HepG2 (cell line): Measurements from ENCODE around the gene AGAP3. TPM values are rescaled to one million over a fixed set of nuclear protein-coding genes. Genes with fewer than 3 reads are reported as not detected.

Experiments
- ATAC-seq: fragments of 200-7000 bp; cut with Tn5 transposase; 3 replicates; pipeline ENCODE4 v1.9.1; 2020; ENCODE audit warnings: mild to moderate bottlenecking, moderate library complexity
- BruUV-seq: library from RNA; stranded (reverse); fragments of 400-500 nt; replicated peaks from 2 replicates; lab custom pipeline; 2021; lab: Mats Ljungman, UMichigan
- CTCF ChIA-PET: fragments of 300-600 bp; formaldehyde crosslinking; extraction: SDS; loops from one replicate; lab custom pipeline; 2021; ENCODE audit warnings: low total read pairs, inconsistent platforms, low intra/inter-chr PET ratio; lab: Yijun Ruan, JAX
- POLR2A ChIA-PET: fragments of 350-600 bp; sonication (Branson Sonifier 250); formaldehyde crosslinking; loops from one replicate; lab custom pipeline; 2020; ENCODE audit warnings: antibody characterized with exemption, inconsistent platforms; lab: Yijun Ruan, JAX
- DNase-seq: peaks from one replicate; pipeline ENCODE4 v3.0.0-alpha.2; 2015; ENCODE audit warnings: low spot score
- FAIRE-seq: peaks from 3 replicates; lab custom pipeline; 2011; peaks lifted over from hg19 to GRCh38; lab: Jason Lieb, UNC
- H2AFZ ChIP-seq: one replicate; pipeline ENCODE4 v1.6.1; 2011; ENCODE audit warnings: low read length, inconsistent platforms
- H3K27ac ChIP-seq: fragments of 300-600 bp; 3 replicates; pipeline ENCODE4 v1.8.0; 2011; ENCODE audit warnings: mixed run types, mild to moderate bottlenecking, mixed read lengths, low read length, inconsistent platforms; ENCODE audit not compliant: insufficient read depth; ENCODE audit errors: extremely low read length
- H3K27me3 ChIP-seq, 2 experiments: fragments of 200-600 bp in 1 of 2; 2 replicates in 1 of 2; 3 replicates in 1 of 2; pipeline versions ENCODE4 v1.6.0 to v1.8.0; 2011; ENCODE audit warnings: low read length in 2 of 2, mild to moderate bottlenecking in 2 of 2, moderate library complexity in 2 of 2, inconsistent platforms in 1 of 2; ENCODE audit not compliant: insufficient read depth in 2 of 2, control insufficient read depth in 1 of 2
- H3K36me3 ChIP-seq, 2 experiments: fragments of 200-600 bp in 1 of 2; replicated peaks in 1 of 2; 2 replicates in 1 of 2; 3 replicates in 1 of 2; pipeline versions ENCODE4 v1.5.1 to v1.8.0; 2011; ENCODE audit warnings: low read length in 2 of 2, inconsistent platforms in 1 of 2; ENCODE audit not compliant: insufficient read depth in 2 of 2, control insufficient read depth in 1 of 2
- H3K4me1 ChIP-seq: 2 replicates; pipeline ENCODE4 v1.5.1; 2012; ENCODE audit warnings: low read length, inconsistent platforms; ENCODE audit not compliant: insufficient read depth
- H3K4me2 ChIP-seq: 2 replicates; pipeline ENCODE4 v1.6.0; 2011; ENCODE audit warnings: low read depth, low read length, inconsistent platforms
- H3K4me3 ChIP-seq, 3 experiments: fragments of 200-600 bp in 1 of 3; sonication (generic), shearing (Covaris generic) in 1 of 3; replicated peaks in 1 of 3; 2 replicates each; pipeline ENCODE4 v1.5.1; 2011 to 2016; ENCODE audit warnings: low read length in 3 of 3, inconsistent platforms in 2 of 3, low read depth in 2 of 3, mild to moderate bottlenecking in 2 of 3, control low read depth in 1 of 3, mixed read lengths in 1 of 3; ENCODE audit not compliant: insufficient read depth in 1 of 3
- H3K79me2 ChIP-seq: one replicate; pipeline ENCODE4 v1.6.1; 2011; ENCODE audit warnings: low read length, inconsistent platforms; ENCODE audit not compliant: insufficient read depth
- H3K9ac ChIP-seq: 2 replicates; pipeline ENCODE4 v1.6.0; 2011; ENCODE audit warnings: mild to moderate bottlenecking, low read depth, low read length, inconsistent platforms; ENCODE audit not compliant: insufficient read depth
- H3K9me3 ChIP-seq: 2 replicates; pipeline ENCODE4 v1.5.1; 2012; ENCODE audit warnings: mild to moderate bottlenecking, low read length
- H4K20me1 ChIP-seq: 2 replicates; pipeline ENCODE4 v1.6.0; 2011; ENCODE audit warnings: inconsistent platforms, mild to moderate bottlenecking, low read length, moderate library complexity; ENCODE audit not compliant: insufficient read depth
- ARID2 ChIP-seq: sonication (generic); formaldehyde crosslinking; IDR thresholded peaks from 2 replicates; pipeline ENCODE4 v1.8.1; 2022; ENCODE audit warnings: mild to moderate bottlenecking, missing genetic modification reagents, borderline replicate concordance
- BRD4 ChIP-seq: sonication (generic); formaldehyde crosslinking; IDR thresholded peaks from 2 replicates; pipeline ENCODE4 v1.4.0; 2020; ENCODE audit warnings: missing genetic modification reagents
- CCDC6 ChIP-seq: sonication (generic); formaldehyde crosslinking; IDR thresholded peaks from 2 replicates; pipeline ENCODE4 v1.8.1; 2022; ENCODE audit warnings: mild to moderate bottlenecking, missing genetic modification reagents, moderate library complexity
- CTCF ChIP-seq: sonication (generic); formaldehyde crosslinking; IDR thresholded peaks from 2 replicates; pipeline ENCODE4 v1.5.0; 2020; ENCODE audit warnings: mild to moderate bottlenecking, missing genetic modification reagents, moderate library complexity
- NCOA1 ChIP-seq: sonication (generic); formaldehyde crosslinking; IDR thresholded peaks from 2 replicates; pipeline ENCODE4 v1.9.0; 2021; ENCODE audit warnings: missing genetic modification reagents
- PLSCR1 ChIP-seq: sonication (generic); formaldehyde crosslinking; IDR thresholded peaks from 2 replicates; pipeline ENCODE4 v1.5.0; 2020; ENCODE audit warnings: missing genetic modification reagents, mild to moderate bottlenecking, borderline replicate concordance
- THAP7 ChIP-seq: sonication (generic); formaldehyde crosslinking; IDR thresholded peaks from 2 replicates; pipeline ENCODE4 v1.8.1; 2023; ENCODE audit warnings: mild to moderate bottlenecking, missing genetic modification reagents
- TSC22D2 ChIP-seq: sonication (generic); formaldehyde crosslinking; IDR thresholded peaks from 2 replicates; pipeline ENCODE4 v1.5.1; 2020; ENCODE audit warnings: missing genetic modification reagents, mild to moderate bottlenecking, borderline replicate concordance
- YEATS2 ChIP-seq: sonication (generic); formaldehyde crosslinking; IDR thresholded peaks from 2 replicates; pipeline ENCODE4 v1.4.0; 2020; ENCODE audit warnings: missing genetic modification reagents, borderline replicate concordance
- YY1 ChIP-seq: IDR thresholded peaks from 2 replicates; pipeline ENCODE4 v1.6.1; 2011; ENCODE audit warnings: low read length, low read depth, moderate library complexity, mild to moderate bottlenecking; ENCODE audit not compliant: insufficient read depth, insufficient replicate concordance
- ZBTB46 ChIP-seq: sonication (generic); formaldehyde crosslinking; IDR thresholded peaks from 2 replicates; pipeline ENCODE4 v1.4.0; 2020; ENCODE audit warnings: mild to moderate bottlenecking, missing genetic modification reagents, borderline replicate concordance
- ZFP1 ChIP-seq: IDR thresholded peaks from 2 replicates; pipeline ENCODE4 v1.6.1; 2016
- ZHX1 ChIP-seq: sonication (generic); formaldehyde crosslinking; IDR thresholded peaks from 2 replicates; pipeline ENCODE4 v1.8.1; 2022; ENCODE audit warnings: low read depth, mild to moderate bottlenecking, missing genetic modification reagents
- ZNF570 ChIP-seq: sonication (generic); formaldehyde crosslinking; IDR thresholded peaks from 2 replicates; pipeline ENCODE4 v1.4.0; 2020; ENCODE audit warnings: mild to moderate bottlenecking, missing genetic modification reagents, borderline replicate concordance
- ZNF761 ChIP-seq: sonication (generic); formaldehyde crosslinking; conservative IDR thresholded peaks from 2 replicates; pipeline ENCODE4 v1.4.0; 2020; ENCODE audit warnings: mild to moderate bottlenecking, missing genetic modification reagents
- WGBS: methylation state at CpG from one replicate; pipeline ENCODE4 v1.1.6; 2017; ENCODE audit warnings: low lambda C conversion rate; 5-methylcytosine and 5-hydroxymethylcytosine counted together
- in situ Hi-C: cut with HindIII; loops from 2 replicates; pipeline ENCODE4 v1.10.0; 2017; ENCODE audit warnings: low pct_unique_long_range_greater_than_20kb; ENCODE audit not compliant: extremely low pct_ligation_motif_present
- intact Hi-C: fragments of 100-400 bp; cut with micrococcal nuclease; formaldehyde crosslinking; loops from one replicate; pipeline ENCODE4 v1.10.0; 2022; ENCODE audit not compliant: unreplicated experiment
- polyA plus RNA-seq, 8 experiments: library from polyadenylated mRNA; depleted of rRNA in 3 of 8; stranded (reverse) in 7 of 8; unstranded in 1 of 8; fragments of >200 nt; fragmentation: Illumina TruSeq in 4 of 8; extraction: Trizol in 4 of 8; gene quantifications; 2 replicates each; pipeline versions ENCODE4 v1.2.1 to v1.2.3, GENCODE V29; 2011 to 2016; ENCODE audit warnings: low read depth in 4 of 8, missing spikeins in 1 of 8, mixed read lengths in 1 of 8; ENCODE audit not compliant: insufficient read depth in 1 of 8
- total RNA-seq, 5 experiments: library from RNA; depleted of rRNA; stranded (reverse); fragments of >200 nt; fragmentation: Illumina TruSeq; extraction: Trizol; gene quantifications; 2 replicates each; pipeline ENCODE4 v1.2.3, GENCODE V29; 2016; ENCODE audit warnings: low read depth in 1 of 5

The AGAP3 gene
- total and polyA plus RNA-seq, 2 of the 13 experiments (the other 11 are each of a cell fraction or from before 2014, with no cell fraction given): 31.3 to 61.4 TPM

GRCh38 chr7:151135525-151135845, 49.2 kb downstream of the AGAP3 start:
- Histone ChIP-seq H3K4me3 (no peak overlapping the region), H3K9ac (no peak overlapping the region), H3K4me1 (no peaks in the 10 kb centered on the region), H3K27me3 (no peaks in the 10 kb centered on the region), H3K4me2 (no peak overlapping the region), H4K20me1 (no peaks in the 10 kb centered on the region), H3K79me2 (no peaks in the 10 kb centered on the region), H3K9me3 (no peaks in the 10 kb centered on the region), H3K36me3 (peaks cover 16 to 70% of the 10 kb centered on the region in 2 experiments), H2AFZ (no peak overlapping the region), H3K27ac (no peak overlapping the region)
- BruUV-seq: no TSS peak
- no peak for TF ChIP-seq ZNF570 (CRISPR knock-in tag)
- TF ChIP-seq YY1: no peak
- TF ChIP-seq THAP7 (CRISPR knock-in tag): no peak
- no peak for TF ChIP-seq ZHX1 (CRISPR knock-in tag)
- no peak for TF ChIP-seq ZBTB46 (CRISPR knock-in tag)
- TF ChIP-seq CCDC6: no peak
- TF ChIP-seq CTCF (CRISPR knock-in tag): no peak
- no peak for TF ChIP-seq YEATS2 (CRISPR knock-in tag)
- no peak for TF ChIP-seq TSC22D2 (CRISPR knock-in tag)
- TF ChIP-seq PLSCR1 (CRISPR knock-in tag): no peak
- TF ChIP-seq ZFP1 (CRISPR knock-in tag): no peak
- TF ChIP-seq ZNF761 (CRISPR knock-in tag): no peak
- TF ChIP-seq ARID2 (CRISPR knock-in tag): no peak
- TF ChIP-seq BRD4 (CRISPR knock-in tag): no peak
- TF ChIP-seq NCOA1 (CRISPR knock-in tag): no peak
- DNase-seq (no peak), FAIRE-seq (no peak), ATAC-seq (no peak)
- ChIA-PET POLR2A (no interaction called here), CTCF (no interaction called here)
- in situ Hi-C loops (no loop called here), intact Hi-C loops (loop anchor here (10.0 kb wide), 1 partner anchor 169 kb away; no protein-coding TSS in a partner anchor)
- WGBS: 93% methylated on average over 3 of the region's 5 CpGs
